IPS DF 4.7 (cell line): ENCODE measurements around the gene ELP1.
"Not testable (repeated sequence)": the region's sequence is repeated elsewhere in the genome, so short reads cannot be mapped to it uniquely, and the experiment has no call there.

ENCODE experiments used
- DNase-seq: peaks from one replicate; pipeline ENCODE4 v3.0.0-alpha.2; 2013; ENCODE audit warnings: low spot score; ENCODE audit errors: extremely low read depth

ELP1 gene, protein sequence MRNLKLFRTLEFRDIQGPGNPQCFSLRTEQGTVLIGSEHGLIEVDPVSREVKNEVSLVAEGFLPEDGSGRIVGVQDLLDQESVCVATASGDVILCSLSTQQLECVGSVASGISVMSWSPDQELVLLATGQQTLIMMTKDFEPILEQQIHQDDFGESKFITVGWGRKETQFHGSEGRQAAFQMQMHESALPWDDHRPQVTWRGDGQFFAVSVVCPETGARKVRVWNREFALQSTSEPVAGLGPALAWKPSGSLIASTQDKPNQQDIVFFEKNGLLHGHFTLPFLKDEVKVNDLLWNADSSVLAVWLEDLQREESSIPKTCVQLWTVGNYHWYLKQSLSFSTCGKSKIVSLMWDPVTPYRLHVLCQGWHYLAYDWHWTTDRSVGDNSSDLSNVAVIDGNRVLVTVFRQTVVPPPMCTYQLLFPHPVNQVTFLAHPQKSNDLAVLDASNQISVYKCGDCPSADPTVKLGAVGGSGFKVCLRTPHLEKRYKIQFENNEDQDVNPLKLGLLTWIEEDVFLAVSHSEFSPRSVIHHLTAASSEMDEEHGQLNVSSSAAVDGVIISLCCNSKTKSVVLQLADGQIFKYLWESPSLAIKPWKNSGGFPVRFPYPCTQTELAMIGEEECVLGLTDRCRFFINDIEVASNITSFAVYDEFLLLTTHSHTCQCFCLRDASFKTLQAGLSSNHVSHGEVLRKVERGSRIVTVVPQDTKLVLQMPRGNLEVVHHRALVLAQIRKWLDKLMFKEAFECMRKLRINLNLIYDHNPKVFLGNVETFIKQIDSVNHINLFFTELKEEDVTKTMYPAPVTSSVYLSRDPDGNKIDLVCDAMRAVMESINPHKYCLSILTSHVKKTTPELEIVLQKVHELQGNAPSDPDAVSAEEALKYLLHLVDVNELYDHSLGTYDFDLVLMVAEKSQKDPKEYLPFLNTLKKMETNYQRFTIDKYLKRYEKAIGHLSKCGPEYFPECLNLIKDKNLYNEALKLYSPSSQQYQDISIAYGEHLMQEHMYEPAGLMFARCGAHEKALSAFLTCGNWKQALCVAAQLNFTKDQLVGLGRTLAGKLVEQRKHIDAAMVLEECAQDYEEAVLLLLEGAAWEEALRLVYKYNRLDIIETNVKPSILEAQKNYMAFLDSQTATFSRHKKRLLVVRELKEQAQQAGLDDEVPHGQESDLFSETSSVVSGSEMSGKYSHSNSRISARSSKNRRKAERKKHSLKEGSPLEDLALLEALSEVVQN (N-terminal part only)

DNA sequence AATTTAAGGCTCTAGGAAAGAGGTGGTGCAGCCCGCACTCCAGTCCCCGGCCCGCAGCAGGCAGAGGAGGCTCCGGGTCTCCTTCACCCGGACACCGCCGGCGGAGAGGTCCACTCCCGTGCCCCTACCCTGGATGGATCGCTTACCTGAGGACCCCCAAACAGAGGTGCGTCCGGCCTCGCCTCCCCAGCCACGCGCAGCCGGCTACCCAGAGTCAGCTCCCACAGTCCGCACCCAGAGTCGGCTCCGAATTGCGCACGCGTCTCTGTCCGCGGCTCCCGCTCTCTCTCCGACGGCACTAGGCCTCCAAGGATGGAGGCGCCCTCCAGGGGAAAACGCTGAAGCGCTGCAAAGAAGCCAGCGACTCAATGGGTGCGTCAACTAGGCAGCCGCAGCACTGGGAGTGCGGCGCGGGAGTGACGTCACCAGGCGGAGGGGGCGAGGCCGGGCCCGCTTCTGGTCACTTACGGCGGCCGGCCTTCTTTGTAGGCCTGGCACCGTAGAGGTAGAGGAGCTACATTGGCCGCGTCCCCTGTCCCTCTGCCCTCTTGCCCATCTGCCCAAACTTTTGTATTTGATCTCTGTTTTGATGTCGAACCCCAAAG, at the start of gene ELP1:
TSS of gene ELP1 (minus strand) at position 407 of the 605 bp plus-strand sequence. CDS start 2,978 bp downstream, outside the sequence.
- peak; percentile 53 for DNase-seq

DNA sequence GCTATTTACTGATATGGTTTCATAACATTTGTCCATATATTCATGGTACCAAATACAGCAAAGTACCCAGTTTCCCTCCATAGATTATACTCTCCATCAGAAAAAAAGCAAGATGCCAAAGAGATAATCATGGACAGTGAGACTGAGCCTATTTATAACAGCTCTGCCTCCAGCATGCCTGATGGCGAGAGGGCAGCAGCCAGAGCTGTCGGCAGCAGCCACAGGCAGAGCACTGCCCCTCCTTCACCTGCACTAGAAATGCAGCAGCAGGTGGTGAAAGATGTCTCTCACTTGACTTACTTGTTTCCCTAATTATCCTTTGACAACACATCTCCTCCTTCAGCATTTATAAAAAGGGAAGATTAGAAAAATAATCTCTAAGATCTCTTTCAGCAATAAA, 47.0 kb upstream of the ELP1 start:
- DNase-seq, result no peak

DNA sequence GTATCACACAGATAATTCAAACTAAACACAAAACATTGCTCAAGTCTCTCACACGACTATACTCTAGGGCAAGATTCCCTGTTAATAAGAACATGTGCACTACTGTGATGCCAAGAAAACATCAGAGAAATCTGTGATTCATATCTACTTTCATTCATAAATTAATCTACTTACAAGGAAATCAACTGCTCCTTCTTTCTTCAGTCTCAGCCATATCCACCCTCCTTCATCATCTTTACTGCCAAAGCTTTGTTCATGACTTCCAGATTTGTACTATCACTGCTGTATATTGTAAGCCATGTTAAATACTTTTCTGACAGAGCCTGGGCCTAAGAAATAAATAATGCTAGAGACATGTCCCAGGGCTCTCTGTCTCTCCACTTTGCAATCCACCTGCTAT, 44.3 kb upstream of the ELP1 start:
- DNase-seq, result no peak

DNA sequence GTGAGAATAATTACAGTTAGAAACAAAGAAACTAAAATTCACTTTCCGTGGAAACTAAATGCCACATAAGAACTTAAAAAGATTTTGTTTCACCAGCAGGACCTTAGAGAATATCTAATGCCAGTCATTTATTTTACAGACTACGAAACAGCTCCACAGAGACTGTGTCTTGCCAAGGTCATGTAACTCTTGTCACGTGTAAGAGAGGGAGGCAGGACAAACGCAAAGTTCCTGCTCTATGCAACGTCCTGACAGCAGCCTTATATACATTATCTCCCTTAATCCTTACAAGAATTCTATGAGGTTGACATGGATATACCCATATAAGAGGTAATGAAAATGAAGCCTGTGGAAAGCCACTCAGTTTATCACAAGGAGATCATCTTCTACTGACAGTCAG, 40.0 kb upstream of the ELP1 start:
- no peak for DNase-seq

DNA sequence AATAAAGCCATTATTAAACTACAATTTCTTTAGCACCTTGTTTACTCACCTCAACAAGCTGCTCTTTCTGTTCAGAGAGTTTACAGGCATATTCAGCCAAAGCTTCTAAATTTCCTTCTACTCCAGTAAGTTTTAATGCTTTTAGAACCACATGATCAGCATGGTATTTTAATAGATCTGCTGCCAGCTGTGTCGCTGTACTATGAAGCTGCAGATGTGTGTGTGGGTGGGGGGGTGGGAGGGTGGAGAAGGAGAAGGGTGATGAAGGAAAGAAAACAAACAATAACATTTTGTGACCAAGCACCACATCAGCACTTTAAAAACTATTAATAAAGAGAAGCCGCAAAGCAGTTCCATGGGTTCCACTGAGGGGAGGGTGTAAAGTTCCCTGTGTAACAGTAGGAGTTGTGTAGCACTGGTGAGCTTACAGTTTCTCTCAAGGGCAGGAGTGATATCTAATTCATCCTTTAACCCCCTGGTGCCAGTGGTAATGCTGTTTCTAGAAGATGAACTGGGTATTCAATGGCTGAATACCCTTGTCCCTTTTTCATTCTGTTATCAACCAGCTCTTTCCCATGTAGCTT, 38.8 kb upstream of the ELP1 start:
- DNase-seq, result no peak

DNA sequence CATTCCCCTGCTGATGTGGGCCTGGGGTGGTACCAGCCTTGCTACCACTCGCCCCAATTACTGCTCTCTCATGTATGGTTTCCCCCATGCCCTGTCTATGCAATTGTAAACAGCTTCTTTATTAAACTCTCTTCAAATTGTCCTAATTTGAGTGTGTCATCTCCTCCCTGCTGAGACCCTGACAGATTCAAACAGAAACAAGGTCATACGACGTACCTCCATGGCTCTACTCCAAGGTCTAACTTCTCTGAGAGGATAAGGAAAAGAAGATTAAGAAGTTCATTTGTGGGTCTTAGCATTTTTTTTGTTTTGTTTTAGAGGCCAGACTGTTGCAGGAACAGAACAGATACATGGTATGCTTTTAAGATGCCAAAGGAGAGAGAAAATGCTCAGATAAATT, 38.3 kb upstream of the ELP1 start:
- DNase-seq, result no peak

DNA sequence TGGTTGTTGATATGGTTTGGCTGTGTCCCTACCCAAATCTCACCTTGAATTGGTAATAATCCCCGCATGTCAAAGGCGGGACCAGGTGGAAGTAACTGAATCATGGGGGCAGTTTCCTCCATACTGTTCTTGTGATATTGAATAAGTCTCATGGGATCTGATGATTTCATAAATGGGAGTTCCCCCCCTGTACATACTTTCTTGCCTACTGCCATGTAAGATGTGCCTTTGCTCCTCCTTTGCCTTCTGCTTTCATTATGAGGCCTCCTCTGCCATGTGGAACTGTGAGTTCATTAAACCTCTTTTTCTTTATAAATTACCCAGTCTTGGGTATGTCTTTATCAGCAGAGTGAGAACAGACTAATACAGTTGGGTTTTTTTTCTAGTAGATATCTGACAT, 37.5 kb upstream of the ELP1 start:
- not testable (repeated sequence) for DNase-seq

DNA sequence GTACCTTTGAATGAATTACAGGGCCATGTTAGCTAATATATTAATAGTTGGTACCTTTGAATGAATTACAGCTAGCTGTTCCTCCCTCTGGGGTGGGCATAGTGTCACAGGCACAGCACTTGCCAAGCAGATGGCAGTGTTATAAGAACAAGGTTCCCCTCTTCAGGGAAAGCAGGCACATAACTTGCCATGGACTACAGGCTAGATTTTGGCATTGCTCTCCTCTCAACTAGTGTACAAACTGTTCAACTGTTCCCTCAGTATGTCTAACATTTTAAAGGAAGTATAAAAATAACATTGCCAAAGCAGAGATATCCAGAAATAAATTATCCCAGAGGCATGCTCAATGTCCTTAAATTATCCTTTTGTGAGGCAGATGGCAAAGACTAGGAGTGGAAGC, 34.0 kb upstream of the ELP1 start:
- no peak for DNase-seq

DNA sequence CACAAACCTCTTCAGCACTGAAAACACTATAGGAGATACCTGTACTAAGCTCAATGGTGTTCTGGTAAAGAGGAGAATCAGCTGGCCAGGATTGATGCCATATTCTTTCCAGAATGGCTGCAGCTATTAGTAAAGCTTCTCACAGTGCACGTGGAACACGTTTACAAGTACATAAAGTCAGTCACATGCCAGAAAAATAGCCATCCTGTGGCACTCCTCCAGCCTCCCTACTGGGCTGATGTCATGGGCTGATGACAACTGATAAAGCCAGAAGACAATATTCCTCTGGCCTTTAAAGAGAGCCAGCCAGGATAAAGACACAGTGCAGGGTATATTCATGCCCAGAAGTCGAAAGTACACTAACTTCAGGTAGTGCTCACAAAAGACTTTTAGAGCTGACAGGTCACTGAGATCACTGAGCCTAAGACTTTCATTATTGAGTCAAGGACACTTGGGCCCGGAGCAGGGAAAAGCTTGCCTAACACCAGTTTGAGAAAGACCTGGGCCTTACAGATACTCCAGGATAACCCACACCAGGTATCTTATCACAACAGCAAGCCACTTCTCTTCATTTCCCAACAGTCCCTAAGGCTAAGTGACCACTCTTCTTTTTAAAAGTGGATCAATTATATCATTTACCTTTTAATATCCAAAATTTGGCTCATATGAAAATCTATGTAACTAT, 29.7 kb upstream of the ELP1 start:
- no peak for DNase-seq

DNA sequence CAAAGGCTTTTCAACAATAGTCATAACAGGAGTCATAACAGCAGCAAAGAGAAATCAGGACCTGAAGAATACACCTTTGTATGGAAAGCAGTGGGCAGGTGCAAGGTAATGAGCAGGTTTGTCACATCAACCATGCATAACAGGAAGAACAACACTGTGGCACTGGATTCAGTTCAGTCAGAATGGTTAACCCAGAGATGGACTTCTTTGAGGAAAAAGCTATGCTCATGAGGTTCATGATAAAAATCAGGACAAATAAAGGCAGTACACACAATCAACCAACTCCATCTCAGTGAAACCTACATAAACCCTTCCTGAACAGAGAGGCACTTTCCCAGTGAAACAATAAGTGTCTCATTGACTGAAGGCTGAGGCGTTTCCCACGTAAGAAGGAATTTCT, 27.2 kb upstream of the ELP1 start:
- DNase-seq, result no peak

DNA sequence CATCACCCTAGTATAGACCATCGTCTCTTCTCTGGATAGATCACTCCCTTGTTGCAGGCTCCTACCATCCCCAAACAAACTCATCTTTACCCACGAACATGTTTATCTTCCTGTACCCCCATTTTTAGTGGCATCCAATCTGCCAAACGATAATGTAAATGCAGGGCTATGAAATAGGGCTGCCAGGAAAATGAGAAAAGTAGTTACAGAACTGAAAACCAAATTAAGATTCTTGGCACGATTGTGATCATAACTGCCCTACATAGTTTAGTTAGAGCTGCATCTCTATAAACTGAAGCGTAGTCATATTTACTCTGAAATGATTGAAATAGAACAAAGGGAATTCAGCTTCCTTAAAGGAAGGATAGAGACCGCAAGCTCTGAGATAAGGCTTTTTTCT, 26.4 kb upstream of the ELP1 start:
- no peak for DNase-seq

DNA sequence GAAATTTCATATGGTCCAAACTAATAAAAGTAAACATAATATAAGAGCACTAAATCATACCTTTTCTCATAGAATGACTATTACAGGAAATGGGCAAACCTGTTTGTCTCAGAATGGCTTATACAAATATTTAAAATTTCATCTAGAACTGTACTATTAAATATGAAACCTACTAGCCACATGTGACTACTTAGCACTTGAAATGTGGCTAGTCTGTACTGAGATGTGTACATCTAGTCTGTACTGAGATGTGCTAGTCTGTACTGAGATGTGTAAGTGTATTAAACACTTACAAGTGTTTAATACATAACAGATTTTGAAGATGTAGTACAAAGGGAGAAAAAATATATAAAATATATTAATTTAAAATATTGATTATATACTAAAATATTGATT, 22.7 kb upstream of the ELP1 start:
- DNase-seq, result no peak

DNA sequence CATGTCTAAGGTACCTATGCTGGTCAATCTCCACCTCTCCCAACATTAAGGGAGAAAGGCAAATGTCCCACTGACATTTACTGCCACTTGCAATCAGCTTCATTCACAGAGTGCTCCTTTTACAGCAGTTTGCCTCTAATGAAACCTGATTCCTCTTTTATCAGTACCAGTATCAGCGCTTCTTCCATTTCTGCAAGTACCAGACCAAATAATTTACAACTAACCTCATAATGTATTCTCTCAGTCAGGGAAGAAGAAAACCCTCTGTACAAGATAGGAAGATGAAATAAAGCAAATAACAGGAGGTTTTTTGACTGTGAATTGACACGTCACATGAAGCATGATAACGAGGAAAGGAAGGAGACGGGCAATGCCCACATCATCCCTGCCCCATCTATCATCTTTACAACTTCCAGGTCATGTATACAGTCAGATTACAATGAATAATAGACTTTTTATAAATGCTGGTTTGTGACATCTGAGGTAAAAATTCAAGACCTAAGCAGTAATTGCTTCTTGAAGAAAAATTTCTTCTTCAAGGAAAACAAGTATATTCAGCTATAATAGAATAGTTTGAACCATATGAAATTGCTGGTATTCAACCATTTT, 22.2 kb upstream of the ELP1 start:
- no peak for DNase-seq

DNA sequence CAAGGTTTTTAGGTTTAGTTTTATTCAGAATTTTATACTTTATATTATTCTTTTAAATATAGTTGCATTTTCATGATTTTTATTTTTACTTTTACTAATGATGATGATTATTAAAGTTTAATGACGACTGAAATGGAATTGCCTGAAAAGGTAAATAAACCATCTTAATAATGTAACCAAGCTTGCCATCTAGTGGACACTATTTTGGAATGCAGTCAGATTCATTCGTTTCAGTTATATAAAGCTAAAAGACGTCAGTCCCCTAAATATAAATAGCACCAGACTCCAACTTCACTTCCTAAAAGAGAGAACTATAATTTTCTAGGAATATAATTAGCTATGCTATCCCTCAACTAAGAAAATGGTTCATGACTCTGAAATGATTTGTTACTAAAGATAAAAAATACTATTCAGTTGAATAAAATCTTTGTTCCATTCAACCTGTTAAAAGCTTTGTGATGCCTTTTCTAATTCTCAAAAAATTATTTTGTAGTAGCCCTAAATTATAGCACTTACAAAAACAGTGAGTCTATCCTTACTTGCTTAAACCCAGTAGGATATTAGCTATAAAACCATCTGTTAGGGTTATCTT, 20.2 kb upstream of the ELP1 start:
- no peak for DNase-seq

DNA sequence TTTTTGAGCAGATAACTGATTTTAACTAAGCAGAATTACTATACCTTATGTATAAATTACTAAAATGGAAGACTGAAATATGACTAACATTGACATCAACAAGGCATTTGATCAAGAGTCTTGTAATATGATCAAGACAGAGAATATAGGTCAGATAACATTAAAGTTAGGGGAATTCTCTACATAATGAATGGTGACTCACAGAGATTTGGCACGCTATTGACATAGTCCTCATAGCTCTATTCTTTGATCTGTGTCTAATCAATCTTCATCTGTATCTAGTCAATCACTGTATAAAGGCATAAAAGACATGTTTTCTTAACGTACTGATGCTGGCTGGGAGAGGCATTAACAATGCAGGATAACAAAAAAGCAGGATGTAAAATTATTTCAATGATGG, 17.7 kb upstream of the ELP1 start:
- DNase-seq, result no peak

DNA sequence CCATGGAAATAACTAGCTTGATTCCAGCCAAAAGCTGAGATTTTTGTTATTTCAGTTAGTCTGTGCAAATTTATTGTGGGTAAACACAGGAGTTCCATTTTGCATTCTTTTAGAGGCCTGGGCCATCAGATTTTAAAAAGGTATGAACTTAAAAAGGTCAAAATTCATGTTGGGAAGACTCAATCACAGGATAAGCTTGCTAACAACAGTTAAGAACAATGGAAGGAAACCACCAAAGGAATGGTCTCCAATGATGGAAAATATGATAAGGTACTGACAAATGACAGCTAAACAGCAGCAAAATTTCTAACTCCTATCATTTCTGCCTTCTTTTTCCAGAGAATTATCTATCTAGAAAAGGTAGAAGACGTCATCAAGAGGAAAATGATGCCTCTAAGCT, 16.2 kb upstream of the ELP1 start:
- no peak for DNase-seq

DNA sequence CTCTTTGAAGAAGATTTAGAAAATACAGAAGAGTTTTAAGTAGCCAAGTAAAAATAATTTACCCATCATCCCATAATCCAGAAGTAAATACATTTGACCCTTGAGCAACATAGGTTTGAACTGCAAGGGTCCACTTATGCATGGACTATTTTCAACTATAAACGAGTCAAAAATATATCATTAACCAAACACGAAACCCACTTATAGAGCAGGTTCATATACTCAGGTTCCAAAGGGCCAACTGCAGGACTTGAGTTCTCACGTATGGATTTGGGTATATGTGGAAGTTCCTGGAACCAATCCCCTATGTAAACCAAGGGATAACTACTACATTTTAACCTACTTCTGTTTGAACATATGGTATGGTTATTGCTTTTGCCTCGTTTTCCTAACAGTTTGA, 6.1 kb upstream of the ELP1 start:
- no peak for DNase-seq

DNA sequence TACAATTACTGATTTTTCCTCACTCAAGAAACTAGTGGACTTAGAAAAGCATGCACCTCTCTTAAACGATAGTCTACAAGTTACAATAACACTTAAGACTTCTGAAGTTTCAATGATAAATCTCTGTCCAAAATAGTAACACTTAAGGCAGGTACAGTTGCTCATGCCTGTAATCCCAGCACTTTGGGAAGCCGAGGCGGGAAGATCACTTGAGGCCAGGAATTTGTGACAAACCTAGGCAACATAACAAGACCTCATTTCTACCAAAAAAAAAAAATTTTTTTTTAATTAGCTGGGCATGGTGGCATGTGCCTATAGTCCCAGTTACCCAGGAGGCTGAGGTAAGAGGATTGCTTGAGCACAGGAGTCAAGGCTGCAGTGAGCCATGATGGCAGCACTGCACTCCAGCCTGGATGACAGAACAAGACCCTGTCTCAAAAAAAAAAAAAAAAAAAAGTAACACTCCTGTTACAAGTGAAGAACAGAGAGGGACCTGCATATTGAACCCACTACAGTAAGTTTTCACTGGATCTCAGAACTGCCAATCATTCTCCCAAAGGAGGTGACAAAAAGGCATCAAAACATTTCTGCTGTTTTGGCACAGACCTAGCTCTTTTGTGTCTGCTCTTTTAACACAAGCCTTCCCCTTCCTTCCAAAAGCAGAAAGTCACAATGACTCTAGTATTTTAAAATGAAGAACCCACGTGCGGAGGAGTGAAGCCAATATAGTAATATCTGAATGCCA, 3.8 kb upstream of the ELP1 start:
- no peak for DNase-seq

DNA sequence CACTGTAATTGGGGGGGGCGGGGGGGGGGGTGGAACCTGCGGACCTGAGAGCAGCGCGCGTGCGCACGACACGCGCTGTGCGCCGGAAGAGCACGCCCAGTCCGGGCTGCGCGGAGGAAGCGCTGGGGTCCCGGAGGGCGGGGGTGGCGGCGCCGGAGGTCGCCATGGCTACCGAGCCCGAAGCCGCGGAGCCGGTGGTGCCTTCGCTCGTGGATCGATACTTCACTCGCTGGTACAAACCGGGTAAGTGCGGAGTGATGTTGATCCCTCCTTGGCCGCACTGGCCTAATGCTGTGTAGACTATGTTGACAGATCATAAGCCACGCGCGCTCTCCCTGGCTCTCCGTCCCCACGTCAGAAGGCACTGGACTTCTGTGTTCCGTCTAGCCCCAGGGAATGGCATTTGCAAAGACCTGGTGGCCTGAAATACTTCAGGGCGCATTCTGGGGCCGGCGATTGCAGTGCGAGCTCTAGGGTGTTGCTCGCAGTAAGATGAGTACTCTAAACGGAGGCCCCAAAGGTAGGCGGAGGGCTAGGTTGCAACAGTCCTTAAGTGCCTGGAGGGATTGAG, 484 bp upstream of the ELP1 start, which contains the start of gene ABITRAM:
TSS of gene ABITRAM (plus strand) at position 78 of the 571 bp plus-strand sequence. CDS start at position 165, 87 bp downstream.
- no peak for DNase-seq
